ENCODE data around the gene CYB5RL. TPM values are rescaled to one million over a fixed set of nuclear protein-coding genes. Genes with fewer than 3 reads are reported as not detected.
A peak's percentile ranks its signal among the peaks of the same experiment; 100 is the strongest.

The CYB5RL gene
- total and polyA plus RNA-seq, 12 donors: 2.7 to 21.6 (median 10.3) TPM

GRCh38 chr1:54191525-54191924 is 8.3 kb downstream of the CYB5RL start:
- Histone ChIP-seq H3K4me1 (replicated peaks in 1 of 2) (peaks cover 9 to 11% of the 10 kb centered on the region in 2 donors), H3K9me3 (replicated peaks in 1 of 3) (no peaks in the 10 kb centered on the region), H3K4me3 (no peak overlapping the region), H3K27me3 (no peaks in the 10 kb centered on the region), H3K27ac (no peak overlapping the region), H3K36me3 (replicated peaks in 1 of 2) (peaks cover 0 to 27% of the 10 kb centered on the region in 2 donors)
- WGBS, 4 donors: 0 to 100% (median 90%) methylated on average over 1 of the region's 1 CpG
- DNase-seq: no peak
- TF ChIP-seq POLR2A (IDR thresholded peaks at IDR 0.05) (no peak), CTCF (IDR thresholded peaks at IDR 0.05) (no peak)
- intact Hi-C loops (cut with DNase I): no loop called here

- 42 to 84% (median 45%) methylated on average over 3 to 9 of the region's 9 CpGs for WGBS, 4 donors
- H3K4me1 ChIP-seq (replicated peaks in 1 of 2): peaks cover 9 to 11% of the 10 kb centered on the region in 2 donors
- H3K27me3 ChIP-seq: no peaks in the 10 kb centered on the region
- no peaks in the 10 kb centered on the region for H3K9me3 ChIP-seq (replicated peaks in 1 of 3)
- DNase-seq: peak; percentile 38 to 68 (median 55)
- peaks cover 0 to 22% of the 10 kb centered on the region in 2 donors for H3K36me3 ChIP-seq (replicated peaks in 1 of 2)
- intact Hi-C loops (cut with DNase I): no loop called here
- no peak overlapping the region for H3K4me3 ChIP-seq
- TF ChIP-seq CTCF (IDR thresholded peaks at IDR 0.05) (no peak), POLR2A (IDR thresholded peaks at IDR 0.05) (no peak)
- peak overlapping the region in 1 of 5 donors; percentile 42 for H3K27ac ChIP-seq
Observed at GRCh38 chr1:54190526-54190925, 9.3 kb downstream of the CYB5RL start.

GRCh38 chr1:54188291-54188690 is 11.5 kb downstream of the CYB5RL start:
- intact Hi-C loops (cut with DNase I): no loop called here
- TF ChIP-seq POLR2A (IDR thresholded peaks at IDR 0.05): no peak
- no peak for TF ChIP-seq CTCF (IDR thresholded peaks at IDR 0.05)
- Histone ChIP-seq H3K4me3 (no peak overlapping the region), H3K27me3 (no peaks in the 10 kb centered on the region), H3K9me3 (replicated peaks in 1 of 3) (no peaks in the 10 kb centered on the region), H3K36me3 (replicated peaks in 1 of 2) (peaks cover 0 to 6% of the 10 kb centered on the region in 2 donors), H3K27ac (no peak overlapping the region), H3K4me1 (replicated peaks in 1 of 2) (peaks cover 9 to 11% of the 10 kb centered on the region in 2 donors)
- 90 to 96% (median 94%) methylated on average over 1 of the region's 1 CpG for WGBS, 4 donors
- no peak for DNase-seq

- TF ChIP-seq POLR2A (IDR thresholded peaks at IDR 0.05) (no peak), CTCF (IDR thresholded peaks at IDR 0.05) (no peak)
- Histone ChIP-seq H3K27me3 (no peaks in the 10 kb centered on the region), H3K27ac (no peak overlapping the region), H3K4me1 (replicated peaks in 1 of 2) (peaks cover 9 to 11% of the 10 kb centered on the region in 2 donors), H3K36me3 (replicated peaks in 1 of 2) (no peaks in the 10 kb centered on the region), H3K4me3 (no peak overlapping the region), H3K9me3 (replicated peaks in 1 of 3) (no peaks in the 10 kb centered on the region)
- DNase-seq: no peak
- 96 to 99% (median 97%) methylated on average over 3 of the region's 3 CpGs for WGBS, 4 donors
- intact Hi-C loops (cut with DNase I): no loop called here
Observed at GRCh38 chr1:54186056-54186455, 13.8 kb downstream of the CYB5RL start.
